GM18502 (cell line): ENCODE data around the gene TNNT3.
"Not testable (repeated sequence)": the region's sequence is repeated elsewhere in the genome, so short reads cannot be mapped to it uniquely, and the experiment has no call there.

Experiments used
- ATAC-seq: cut with Tn5 transposase; IDR thresholded peaks from one replicate; pipeline ENCODE4 v1.9.1; 2021; ENCODE audit warnings: mild to moderate bottlenecking; ENCODE audit not compliant: unreplicated experiment, poor library complexity

TNNT3 gene

GRCh38 chr11:1931341-1932104 is 12.0 kb downstream of the TNNT3 start:
- no peak for ATAC-seq

GRCh38 chr11:1932105-1932480 is 12.6 kb downstream of the TNNT3 start:
- no peak for ATAC-seq

GRCh38 chr11:1932681-1933080 is 13.2 kb downstream of the TNNT3 start:
- ATAC-seq = no peak

DNA sequence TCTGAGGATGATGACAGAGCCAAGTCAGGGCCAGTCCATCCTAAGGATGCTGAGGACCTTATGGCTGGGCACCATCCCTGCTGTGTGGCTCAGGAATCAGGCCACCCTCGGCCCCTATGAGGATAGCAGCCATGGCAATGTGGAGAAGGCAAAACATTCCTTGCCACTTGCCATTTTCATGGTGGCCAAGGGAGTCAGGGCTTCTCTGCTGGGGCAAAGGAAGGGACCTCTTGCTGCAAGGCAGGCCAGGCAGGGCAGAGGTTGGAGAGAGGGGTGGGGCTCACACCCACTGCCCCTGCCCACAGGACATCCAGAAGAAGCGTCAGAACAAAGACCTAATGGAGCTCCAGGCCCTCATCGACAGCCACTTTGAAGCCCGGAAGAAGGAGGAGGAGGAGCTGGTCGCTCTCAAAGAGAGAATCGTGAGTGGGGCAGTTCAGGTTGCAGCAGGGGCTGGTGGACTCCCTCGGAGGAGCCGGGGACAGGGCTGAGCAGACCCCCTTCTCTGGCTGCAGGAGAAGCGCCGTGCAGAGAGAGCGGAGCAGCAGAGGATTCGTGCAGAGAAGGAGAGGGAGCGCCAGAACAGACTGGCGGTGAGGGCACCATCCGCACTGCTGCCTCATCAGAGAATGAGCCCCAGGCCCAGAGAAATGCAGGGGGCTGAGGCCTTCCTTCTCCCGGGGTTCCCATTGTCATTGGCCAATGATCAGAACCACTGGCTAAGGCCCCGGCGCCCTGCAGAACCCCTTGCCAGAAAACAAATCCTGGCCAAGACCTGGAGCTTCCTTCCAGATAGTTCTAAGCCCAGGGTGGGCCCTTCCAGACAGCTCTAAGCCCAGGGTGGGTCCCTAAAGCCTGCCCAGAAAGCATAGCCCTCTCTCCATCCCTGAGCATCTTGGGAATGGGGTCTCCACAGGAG is 14.2 kb downstream of the TNNT3 start:
- ATAC-seq = no peak

DNA sequence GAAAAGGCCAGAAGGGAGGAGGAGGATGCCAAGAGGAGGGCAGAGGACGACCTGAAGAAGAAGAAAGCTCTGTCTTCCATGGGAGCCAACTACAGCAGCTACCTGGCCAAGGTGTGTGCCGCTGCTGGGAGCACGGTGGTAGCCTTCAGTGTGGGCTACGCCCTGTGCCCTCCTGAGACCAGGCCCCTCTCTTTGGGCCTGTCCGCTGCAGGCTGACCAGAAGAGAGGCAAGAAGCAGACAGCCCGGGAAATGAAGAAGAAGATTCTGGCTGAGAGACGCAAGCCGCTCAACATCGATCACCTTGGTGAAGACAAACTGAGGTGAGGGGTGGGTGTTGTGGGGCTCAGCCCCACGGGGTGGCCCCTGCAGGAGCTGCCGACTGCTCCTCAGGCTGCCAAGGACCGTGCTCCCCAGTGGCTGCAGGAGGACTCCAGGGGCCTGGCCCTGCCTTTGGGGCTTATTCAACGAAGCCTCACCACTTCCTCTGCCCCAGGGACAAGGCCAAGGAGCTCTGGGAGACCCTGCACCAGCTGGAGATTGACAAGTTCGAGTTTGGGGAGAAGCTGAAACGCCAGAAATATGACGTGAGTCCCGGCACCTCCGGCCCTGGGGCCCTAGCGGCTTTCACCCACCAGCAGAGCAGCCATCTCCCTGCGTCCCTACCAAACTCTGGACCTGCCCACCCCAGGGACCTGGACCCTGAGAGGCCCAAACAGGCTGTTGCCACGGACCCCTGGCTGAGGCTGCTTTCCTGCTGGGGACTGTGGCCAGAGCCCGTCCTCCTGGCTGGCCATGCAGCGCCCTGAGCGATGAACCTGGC is 15.0 kb downstream of the TNNT3 start:
- no peak for ATAC-seq

GRCh38 chr11:1935156-1936071 is 15.9 kb downstream of the TNNT3 start:
- ATAC-seq = no peak

DNA sequence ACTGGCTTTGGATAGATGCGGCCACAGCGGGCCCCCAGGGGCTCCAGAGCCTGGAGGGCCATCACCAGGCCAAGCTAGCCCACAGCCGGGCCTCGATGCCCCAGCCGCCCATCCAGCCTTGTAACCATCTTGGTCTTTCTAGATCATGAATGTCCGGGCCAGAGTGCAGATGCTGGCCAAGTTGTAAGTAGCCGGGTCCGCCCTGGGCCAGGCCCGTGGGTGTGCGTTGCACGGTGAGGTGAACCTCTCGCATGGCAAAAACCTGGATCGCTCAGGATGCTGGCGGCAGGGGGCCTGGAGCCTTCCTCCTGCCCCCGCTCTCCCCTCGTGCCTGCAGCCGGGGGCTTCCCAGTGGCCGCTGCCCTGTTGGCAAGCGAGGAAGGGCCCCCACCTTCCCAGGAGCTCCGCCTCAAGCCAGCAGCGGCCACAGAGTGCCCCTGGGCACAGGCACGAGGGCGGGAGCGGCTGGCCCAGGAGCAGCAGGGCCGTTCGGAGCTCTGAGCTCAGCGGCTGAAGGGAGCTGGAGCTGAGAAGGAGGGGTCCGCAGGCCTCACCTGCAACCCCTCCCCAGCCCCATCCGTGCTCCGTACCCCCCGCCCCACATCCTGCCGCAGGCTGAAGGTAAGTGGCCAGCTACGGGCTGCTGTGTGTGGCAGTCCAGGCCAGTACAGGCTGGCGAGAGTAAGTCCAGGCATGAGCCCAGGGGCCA is 16.7 kb downstream of the TNNT3 start:
- no peak for ATAC-seq

GRCh38 chr11:1936781-1937615 is 17.5 kb downstream of the TNNT3 start:
- no peak for ATAC-seq

GRCh38 chr11:1937616-1938342 is 18.3 kb downstream of the TNNT3 start:
- ATAC-seq = no peak

DNA sequence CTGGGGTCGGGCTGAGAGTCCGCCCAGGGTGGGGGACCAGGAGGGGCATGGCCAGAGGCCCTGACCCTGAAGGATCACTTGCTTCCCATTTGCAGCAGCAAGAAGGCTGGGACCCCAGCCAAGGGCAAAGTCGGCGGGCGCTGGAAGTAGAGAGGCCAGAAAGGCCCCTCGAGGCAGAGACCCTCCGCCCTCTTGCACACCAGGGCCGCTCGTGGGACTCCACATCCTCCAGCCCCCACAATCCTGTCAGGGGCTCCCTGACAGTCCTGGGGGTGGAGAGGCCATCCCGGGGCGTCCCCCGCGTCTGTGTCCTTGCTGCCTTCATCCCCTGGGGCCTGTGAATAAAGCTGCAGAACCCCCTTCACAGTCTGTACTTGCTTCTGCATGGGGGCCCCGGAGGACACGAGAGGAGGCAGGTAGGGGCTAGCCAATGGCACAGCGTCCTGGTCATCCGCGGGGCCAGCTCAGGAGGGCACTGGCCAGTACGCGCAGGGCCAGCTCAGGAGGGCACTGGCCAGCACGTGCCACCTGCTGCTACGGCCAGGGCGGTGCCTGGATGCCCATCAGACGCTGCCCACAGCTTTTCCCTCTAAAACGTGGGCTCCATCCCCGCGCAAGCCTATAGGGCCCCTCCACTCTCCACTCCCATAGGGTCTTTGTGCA is 19.0 kb downstream of the TNNT3 start:
- no peak for ATAC-seq

DNA sequence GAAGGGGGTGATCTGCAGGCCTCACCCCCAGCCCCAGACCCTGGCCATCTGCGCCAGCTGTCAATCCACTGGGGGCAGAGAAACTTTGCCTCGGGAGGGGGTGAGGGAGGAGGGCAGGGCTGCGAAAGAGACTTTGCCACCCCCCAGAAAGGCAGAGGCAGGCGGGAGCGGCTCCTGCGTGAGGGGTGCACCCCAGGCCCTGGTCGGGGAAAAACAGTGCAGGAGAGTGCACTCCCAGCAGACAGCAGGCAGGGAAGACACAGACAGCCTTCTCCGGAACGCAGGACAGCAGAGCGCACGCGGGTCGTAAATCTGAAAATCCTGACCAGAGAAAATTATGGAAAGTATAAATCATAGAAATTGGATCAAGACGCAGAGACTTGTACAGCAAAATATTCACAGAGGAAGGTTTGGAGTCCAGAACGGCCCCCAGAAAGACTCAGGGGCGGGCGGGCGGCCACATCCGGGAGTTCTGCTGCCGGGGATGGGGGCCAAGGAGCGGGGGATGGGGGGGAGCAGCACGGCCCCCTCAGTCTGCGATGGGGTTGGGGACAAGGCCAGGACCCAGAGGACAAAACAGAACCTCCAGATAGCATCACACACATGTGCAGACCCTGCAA is 19.6 kb downstream of the TNNT3 start:
- ATAC-seq = no peak

GRCh38 chr11:1939788-1940187 is 20.3 kb downstream of the TNNT3 start:
- ATAC-seq = not testable (repeated sequence)

DNA sequence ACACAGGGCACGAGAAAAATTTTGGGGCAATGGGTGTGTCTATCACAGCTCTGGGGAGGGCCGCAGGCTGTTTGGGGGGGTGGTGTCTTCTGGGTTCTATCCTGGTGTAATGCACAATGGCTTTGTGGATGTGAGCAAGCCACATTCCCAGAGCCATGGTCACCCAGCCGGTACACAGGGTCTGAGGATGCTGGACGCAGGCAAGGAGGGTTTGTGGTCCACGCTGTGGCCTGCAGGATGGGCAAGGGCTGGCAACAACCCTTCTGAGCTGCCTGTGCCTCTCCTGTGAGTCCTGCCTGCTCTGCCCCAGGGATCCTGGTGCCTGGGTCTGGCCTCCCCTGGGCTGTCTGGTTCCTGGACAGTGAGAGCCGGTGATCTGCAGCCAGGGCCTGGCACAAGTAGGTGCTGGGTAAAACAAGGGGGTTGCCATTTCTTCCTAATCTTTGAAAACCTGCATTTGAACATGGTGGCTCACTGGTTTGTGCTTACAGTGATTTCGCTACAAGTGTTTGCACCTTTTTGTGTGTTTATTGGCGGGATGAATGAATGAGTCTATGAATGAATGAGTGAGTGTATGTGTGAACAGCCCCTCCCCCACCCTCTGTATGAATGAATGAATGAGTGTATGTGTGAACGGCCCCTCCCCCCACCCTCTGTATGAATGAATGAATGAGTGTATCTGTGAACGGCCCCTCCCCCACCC is 23.2 kb downstream of the TNNT3 start:
- ATAC-seq = no peak

- ATAC-seq = no peak
These were observed 24.1 kb downstream of the TNNT3 start for GRCh38 chr11:1943576-1943975.

- no peak for ATAC-seq
These were observed 24.5 kb downstream of the TNNT3 start for GRCh38 chr11:1943977-1944376.
